Pulmonary artery endothelial cell (primary cell): ENCODE measurements around the gene PTMA. TPM values are rescaled to one million over a fixed set of nuclear protein-coding genes. Genes with fewer than 3 reads are reported as not detected.

Source experiments
- DNase-seq: peaks from one replicate; pipeline ENCODE4 v3.0.0-alpha.2; 2011; ENCODE audit warnings: low read depth, low spot score
- total RNA-seq: library from RNA; depleted of rRNA; stranded (reverse); fragments of >200 nt; gene quantifications from 2 replicates; pipeline ENCODE4 v1.2.3, GENCODE V29; 2014

Gene PTMA
- total RNA-seq, 1 donor from 2014 or later = 1,274 TPM

GRCh38 chr2:231752061-231752460 is 43.7 kb downstream of the PTMA start:
- no peak for DNase-seq

GRCh38 chr2:231761735-231762134 is 53.4 kb downstream of the PTMA start:
- no peak for DNase-seq

Other genes with a start within 250 kb of the PTMA start
- gene NCL, start 244.0 kb upstream of the PTMA start, total RNA-seq = 409 and 566 TPM in 2 replicates
- gene NMUR1, start 178.1 kb upstream of the PTMA start, total RNA-seq = not detected in 2 replicates
- gene TEX44, start 115.7 kb upstream of the PTMA start, total RNA-seq = not detected in 2 replicates
- 16.9 and 22.1 TPM in 2 replicates for gene PDE6D, start 72.8 kb downstream of the PTMA start, total RNA-seq
- gene COPS7B, start 77.9 kb downstream of the PTMA start, total RNA-seq = 13.1 and 18.3 TPM in 2 replicates
- not detected in 2 replicates for gene NPPC, start 217.9 kb downstream of the PTMA start, total RNA-seq